WTC11 (cell line): ENCODE results near the gene ESR2.

Experiments used
- ATF3 ChIP-seq: sonication (generic); formaldehyde crosslinking; conservative IDR thresholded peaks from 2 replicates; pipeline ENCODE4 v1.8.1; 2022; ENCODE audit warnings: mild to moderate bottlenecking, missing genetic modification reagents
- CTCF ChIP-seq: fragments of 200-600 bp; IDR thresholded peaks from 2 replicates; pipeline ENCODE4 v1.8.0; 2022; ENCODE audit warnings: antibody characterized with exemption
- E2F4 ChIP-seq: sonication (generic); formaldehyde crosslinking; IDR thresholded peaks from 2 replicates; pipeline ENCODE4 v1.8.1; 2022; ENCODE audit warnings: low read depth, mild to moderate bottlenecking, moderate library complexity, missing genetic modification reagents, borderline replicate concordance
- ETV6 ChIP-seq: sonication (generic); formaldehyde crosslinking; IDR thresholded peaks from 2 replicates; pipeline ENCODE4 v1.8.1; 2022; ENCODE audit warnings: mild to moderate bottlenecking, missing genetic modification reagents
- FOXJ3 ChIP-seq: sonication (generic); formaldehyde crosslinking; IDR thresholded peaks from 2 replicates; pipeline ENCODE4 v1.9.0; 2021; ENCODE audit warnings: missing genetic modification reagents, mild to moderate bottlenecking, borderline replicate concordance
- FOXK1 ChIP-seq: sonication (generic); formaldehyde crosslinking; IDR thresholded peaks from 2 replicates; pipeline ENCODE4 v1.8.0; 2022; ENCODE audit warnings: mild to moderate bottlenecking, moderate library complexity, missing genetic modification reagents
- MAX ChIP-seq: sonication (generic); formaldehyde crosslinking; IDR thresholded peaks from 2 replicates; pipeline ENCODE4 v1.8.0; 2022; ENCODE audit warnings: mild to moderate bottlenecking, missing genetic modification reagents
- SMAD3 ChIP-seq: sonication (generic); formaldehyde crosslinking; IDR thresholded peaks from 2 replicates; pipeline ENCODE4 v1.8.0; 2022; ENCODE audit warnings: missing genetic modification reagents, mild to moderate bottlenecking, borderline replicate concordance
- USF1 ChIP-seq: sonication (generic); formaldehyde crosslinking; IDR thresholded peaks from 2 replicates; pipeline ENCODE4 v1.8.0; 2022; ENCODE audit warnings: mild to moderate bottlenecking, missing genetic modification reagents
- USF2 ChIP-seq: sonication (generic); formaldehyde crosslinking; IDR thresholded peaks from 2 replicates; pipeline ENCODE4 v1.8.1; 2023; ENCODE audit warnings: mild to moderate bottlenecking, missing genetic modification reagents, moderate library complexity
- ZNF121 ChIP-seq: sonication (generic); formaldehyde crosslinking; IDR thresholded peaks from 2 replicates; pipeline ENCODE4 v1.8.0; 2023; ENCODE audit warnings: missing genetic modification reagents
- ZNF512 ChIP-seq: sonication (generic); formaldehyde crosslinking; IDR thresholded peaks from 2 replicates; pipeline ENCODE4 v1.8.1; 2022; ENCODE audit warnings: missing genetic modification reagents, borderline replicate concordance

- TF ChIP-seq CTCF, result no peak
- TF ChIP-seq USF1 (CRISPR knock-in tag), result peak; percentile 83
- TF ChIP-seq ETV6, result peak; percentile 52; the same call in 1 of the 2 replicates
- peak; percentile 86; the same call in 1 of the 2 replicates for TF ChIP-seq MAX (CRISPR knock-in tag)
- TF ChIP-seq FOXJ3, result no peak
- no peak for TF ChIP-seq FOXK1 (CRISPR knock-in tag)
- TF ChIP-seq SMAD3 (CRISPR knock-in tag), result no peak
- peak; percentile 88 for TF ChIP-seq USF2
- no peak for TF ChIP-seq E2F4 (CRISPR knock-in tag)
- TF ChIP-seq ZNF121, result no peak
- TF ChIP-seq ATF3 (CRISPR knock-in tag), result no peak
- no peak for TF ChIP-seq ZNF512 (CRISPR knock-in tag)
Observed at GRCh38 chr14:64293976-64294671, at the start of gene ESR2.
